SK-N-SH (cell line): ENCODE results near the gene NAA38. TPM values are rescaled to one million over a fixed set of nuclear protein-coding genes. Genes with fewer than 3 reads are reported as not detected.

Experiments used
- CTCF ChIA-PET: fragments of 300-600, 350-600 bp; formaldehyde crosslinking; extraction: SDS; loops from one replicate; lab custom pipeline; 2021; lab: Yijun Ruan, JAX
- POLR2A ChIA-PET: fragments of 350-600 bp; sonication (Branson Sonifier 250); formaldehyde crosslinking; extraction: SDS; loops from one replicate; lab custom pipeline; 2020; ENCODE audit warnings: antibody characterized with exemption, inconsistent platforms; lab: Yijun Ruan, JAX
- DNase-seq: peaks from one replicate; pipeline ENCODE4 v3.0.0; 2012
- H2AFZ ChIP-seq: fragments of 200-600 bp; sonication (generic); 2 replicates; pipeline ENCODE4 v1.8.1; 2016; ENCODE audit warnings: antibody characterized with exemption, mild to moderate bottlenecking, low read depth
- H3F3A ChIP-seq: fragments of 200-600 bp; sonication (generic); replicated peaks from 2 replicates; pipeline ENCODE3; 2016; ENCODE audit warnings: antibody characterized with exemption, mild to moderate bottlenecking; ENCODE audit not compliant: insufficient read depth
- H3K27ac ChIP-seq, 2 experiments: fragments of 200-500 bp in 1 of 2; fragments of 200-600 bp in 1 of 2; sonication (Bioruptor generic) in 1 of 2; sonication (generic), shearing (Covaris generic) in 1 of 2; 2 replicates each; pipeline versions ENCODE4 v1.5.1 to v1.6.1; 2014 to 2016; ENCODE audit warnings: low read depth in 2 of 2, inconsistent platforms in 1 of 2, low read length in 1 of 2, mild to moderate bottlenecking in 1 of 2, mixed read lengths in 1 of 2
- H3K27me3 ChIP-seq: fragments of 200-600 bp; sonication (generic), shearing (Covaris generic); 2 replicates; pipeline ENCODE4 v1.6.1; 2016; ENCODE audit warnings: mixed run types; ENCODE audit not compliant: insufficient read depth
- H3K36me3 ChIP-seq, 2 experiments: fragments of 200-500 bp in 1 of 2; fragments of 200-600 bp in 1 of 2; sonication (Bioruptor generic) in 1 of 2; sonication (generic) in 1 of 2; replicated peaks in 1 of 2; 2 replicates each; pipeline versions ENCODE3 to v1.5.1; 2014 to 2016; ENCODE audit warnings: low read length in 1 of 2, mild to moderate bottlenecking in 1 of 2; ENCODE audit not compliant: insufficient read depth in 2 of 2, control insufficient read depth in 1 of 2
- H3K4me1 ChIP-seq, 2 experiments: fragments of 200-500 bp in 1 of 2; fragments of 200-600 bp in 1 of 2; sonication (Bioruptor generic) in 1 of 2; sonication (generic), shearing (Covaris generic) in 1 of 2; 2 replicates each; pipeline versions ENCODE4 v1.5.1 to v1.6.1; 2014 to 2016; ENCODE audit warnings: low read depth in 1 of 2, low read length in 1 of 2, mixed run types in 1 of 2; ENCODE audit not compliant: insufficient read depth in 2 of 2, control insufficient read depth in 1 of 2
- H3K4me2 ChIP-seq: fragments of 200-600 bp; sonication (generic), shearing (Covaris generic); 2 replicates; pipeline ENCODE4 v1.6.1; 2017; ENCODE audit warnings: mixed run types
- H3K4me3 ChIP-seq, 2 experiments: fragments of 200-500 bp in 1 of 2; fragments of 200-600 bp in 1 of 2; sonication (Bioruptor generic) in 1 of 2; sonication (generic), shearing (Covaris generic) in 1 of 2; 2 replicates each; pipeline versions ENCODE4 v1.5.1 to v1.8.1; 2014 to 2016; ENCODE audit warnings: low read depth in 2 of 2, inconsistent platforms in 1 of 2, low read length in 1 of 2, mild to moderate bottlenecking in 1 of 2, mixed read lengths in 1 of 2, moderate library complexity in 1 of 2
- H3K79me2 ChIP-seq: fragments of 200-600 bp; sonication (generic); 2 replicates; pipeline ENCODE4 v1.8.1; 2017; ENCODE audit warnings: mild to moderate bottlenecking; ENCODE audit not compliant: insufficient read depth
- H3K9ac ChIP-seq: fragments of 200-600 bp; sonication (generic); 2 replicates; pipeline ENCODE4 v1.6.1; 2017; ENCODE audit warnings: mixed run types
- H3K9me2 ChIP-seq: fragments of 200-600 bp; sonication (generic); 2 replicates; pipeline ENCODE4 v1.6.1; 2017; ENCODE audit warnings: mixed run types
- H3K9me3 ChIP-seq: fragments of 200-600 bp; sonication (generic); 2 replicates; pipeline ENCODE4 v1.6.1; 2017; ENCODE audit warnings: mixed run types, mild to moderate bottlenecking, moderate library complexity
- H4K20me1 ChIP-seq: fragments of 200-600 bp; sonication (generic); 2 replicates; pipeline ENCODE4 v1.6.1; 2017; ENCODE audit warnings: mild to moderate bottlenecking, mixed run types; ENCODE audit not compliant: insufficient read depth
- CHD2 ChIP-seq: fragments of 150-350 bp; IDR thresholded peaks from 2 replicates; pipeline ENCODE4 v1.6.1; 2018; ENCODE audit warnings: low read length; ENCODE audit not compliant: partially characterized antibody
- EZH2phosphoT487 ChIP-seq: fragments of 200-600 bp; sonication (generic); IDR thresholded peaks from 2 replicates; pipeline ENCODE4 v1.6.1; 2017; ENCODE audit warnings: low read depth, mixed run types, mild to moderate bottlenecking, antibody characterized with exemption, moderate library complexity, borderline replicate concordance
- FOSL2 ChIP-seq: IDR thresholded peaks from 2 replicates; pipeline ENCODE4 v1.4.0; 2012; ENCODE audit warnings: low read depth, mild to moderate bottlenecking, moderate library complexity, borderline replicate concordance
- FOXJ3 ChIP-seq: sonication (generic); formaldehyde crosslinking; IDR thresholded peaks from 2 replicates; pipeline ENCODE4 v1.5.1; 2020; ENCODE audit warnings: mild to moderate bottlenecking, missing genetic modification reagents
- FOXM1 ChIP-seq: IDR thresholded peaks from 2 replicates; pipeline ENCODE4 v1.4.0; 2012; ENCODE audit warnings: low read depth, mild to moderate bottlenecking
- JUND ChIP-seq: IDR thresholded peaks from 2 replicates; pipeline ENCODE4 v1.4.0; 2012
- MEF2A ChIP-seq: IDR thresholded peaks from 2 replicates; pipeline ENCODE4 v1.4.0; 2012; ENCODE audit warnings: low read depth, borderline replicate concordance
- NFIC ChIP-seq: IDR thresholded peaks from 2 replicates; pipeline ENCODE4 v1.4.0; 2012; ENCODE audit warnings: borderline replicate concordance
- RCOR1 ChIP-seq: fragments of 150-350 bp; IDR thresholded peaks from 2 replicates; pipeline ENCODE4 v1.6.1; 2017; ENCODE audit warnings: antibody characterized with exemption, low read length
- RFX5 ChIP-seq: IDR thresholded peaks from 2 replicates; pipeline ENCODE4 v1.6.1; 2012; ENCODE audit warnings: mild to moderate bottlenecking, improper control_type of control experiment, low read length
- RXRA ChIP-seq: IDR thresholded peaks from 2 replicates; pipeline ENCODE4 v1.4.0; 2012; ENCODE audit warnings: low read depth, mild to moderate bottlenecking, borderline replicate concordance
- SMC3 ChIP-seq: IDR thresholded peaks from 2 replicates; pipeline ENCODE4 v1.6.1; 2012; ENCODE audit warnings: low read depth, low read length, improper control_type of control experiment
- TAF1 ChIP-seq: IDR thresholded peaks from 2 replicates; pipeline ENCODE4 v1.6.1; 2012; ENCODE audit warnings: low read depth, mild to moderate bottlenecking, low read length, moderate library complexity, borderline replicate concordance
- TCF12 ChIP-seq: IDR thresholded peaks from 2 replicates; pipeline ENCODE4 v1.4.0; 2012
- TEAD4 ChIP-seq: IDR thresholded peaks from 2 replicates; pipeline ENCODE4 v1.4.0; 2012; ENCODE audit warnings: mild to moderate bottlenecking, borderline replicate concordance; ENCODE audit not compliant: insufficient read depth
- YY1 ChIP-seq: IDR thresholded peaks from 2 replicates; pipeline ENCODE4 v1.4.0; 2012; ENCODE audit warnings: low read depth, mild to moderate bottlenecking
- WGBS: methylation state at CpG from one replicate; pipeline ENCODE4 v1.1.6; 2017; ENCODE audit warnings: low lambda C conversion rate; 5-methylcytosine and 5-hydroxymethylcytosine counted together
- polyA plus RNA-seq, 3 experiments: library from polyadenylated mRNA; depleted of rRNA; stranded (reverse); fragments of >200 nt; gene quantifications; 2 replicates each; pipeline ENCODE4 v1.2.3, GENCODE V29; 2012
- TF ChIP-seq, protein P1 (sequence below): fragments of 150-350 bp; IDR thresholded peaks from 2 replicates; pipeline ENCODE4 v1.6.1; 2016; ENCODE audit warnings: mild to moderate bottlenecking, low read depth, low read length
- TF ChIP-seq, protein P2 (sequence below): fragments of 150-350 bp; IDR thresholded peaks from 2 replicates; pipeline ENCODE4 v1.6.1; 2017; ENCODE audit warnings: antibody characterized with exemption, low read length, low read depth, borderline replicate concordance
- TF ChIP-seq, protein P3 (sequence below): IDR thresholded peaks from 2 replicates; pipeline ENCODE4 v1.6.1; 2012; ENCODE audit warnings: mild to moderate bottlenecking, low read depth, low read length, moderate library complexity
- TF ChIP-seq, protein P4 (sequence below): fragments of 200-600 bp; sonication (generic); IDR thresholded peaks from 2 replicates; pipeline ENCODE4 v1.6.1; 2017; ENCODE audit warnings: antibody characterized with exemption, mild to moderate bottlenecking, moderate library complexity

The NAA38 gene
- polyA plus RNA-seq, 1 of the 3 experiments (the other 2 are of a cell fraction) = 202 TPM

DNA sequence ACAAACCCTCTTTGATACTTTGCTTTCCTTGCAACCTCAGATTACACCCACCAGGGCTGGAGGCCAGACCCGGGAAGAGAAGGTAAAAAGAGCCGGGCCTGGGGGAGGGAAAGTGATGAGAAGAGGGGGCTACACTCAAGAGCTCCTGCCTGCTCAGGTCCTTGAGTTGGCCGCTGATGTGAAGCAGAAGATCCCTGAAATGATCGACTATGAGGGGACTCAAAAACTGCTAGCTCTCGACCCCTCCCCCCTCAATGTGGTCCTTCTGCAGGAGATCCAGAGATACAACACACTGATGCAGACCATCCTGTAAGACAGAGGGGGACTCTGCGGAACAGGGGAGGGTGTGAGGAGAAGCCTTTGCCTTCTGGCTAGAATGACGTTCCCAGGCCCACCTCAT, 26.1 kb downstream of the NAA38 start:
- H3K4me2 ChIP-seq = no peak overlapping the region
- POLR2A ChIA-PET = no interaction called here
- no peaks in the 10 kb centered on the region for H3K9me2 ChIP-seq
- no peak overlapping the region for H3K9ac ChIP-seq
- WGBS = 51% methylated on average over 7 of the region's 7 CpGs
- DNase-seq = no peak
- no peak overlapping the region for H2AFZ ChIP-seq
- H4K20me1 ChIP-seq = no peaks in the 10 kb centered on the region
- CTCF ChIA-PET = interaction anchor here (1.2 to 6.5 kb wide), 4 partner anchors 8 to 81 kb away, joined by 3 to 79 read pairs (median 32); no protein-coding TSS in a partner anchor
- H3K27ac ChIP-seq = no peak overlapping the region
- H3F3A ChIP-seq = peaks cover 15% of the 10 kb centered on the region
- H3K27me3 ChIP-seq = peaks cover 7% of the 10 kb centered on the region
- H3K4me3 ChIP-seq = no peak overlapping the region
- H3K4me1 ChIP-seq = peaks cover 5 to 7% of the 10 kb centered on the region in 2 experiments; a peak in 2 of 4 replicates
- no peaks in the 10 kb centered on the region for H3K9me3 ChIP-seq
- H3K36me3 ChIP-seq = no peaks in the 10 kb centered on the region
- 0 out of 2 replicates have a peak, but pooled peaks cover 2% of the 10 kb centered on the region for H3K79me2 ChIP-seq
- TF ChIP-seq, protein P1, sequence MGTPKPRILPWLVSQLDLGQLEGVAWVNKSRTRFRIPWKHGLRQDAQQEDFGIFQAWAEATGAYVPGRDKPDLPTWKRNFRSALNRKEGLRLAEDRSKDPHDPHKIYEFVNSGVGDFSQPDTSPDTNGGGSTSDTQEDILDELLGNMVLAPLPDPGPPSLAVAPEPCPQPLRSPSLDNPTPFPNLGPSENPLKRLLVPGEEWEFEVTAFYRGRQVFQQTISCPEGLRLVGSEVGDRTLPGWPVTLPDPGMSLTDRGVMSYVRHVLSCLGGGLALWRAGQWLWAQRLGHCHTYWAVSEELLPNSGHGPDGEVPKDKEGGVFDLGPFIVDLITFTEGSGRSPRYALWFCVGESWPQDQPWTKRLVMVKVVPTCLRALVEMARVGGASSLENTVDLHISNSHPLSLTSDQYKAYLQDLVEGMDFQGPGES = no peak
- TF ChIP-seq, protein P2, sequence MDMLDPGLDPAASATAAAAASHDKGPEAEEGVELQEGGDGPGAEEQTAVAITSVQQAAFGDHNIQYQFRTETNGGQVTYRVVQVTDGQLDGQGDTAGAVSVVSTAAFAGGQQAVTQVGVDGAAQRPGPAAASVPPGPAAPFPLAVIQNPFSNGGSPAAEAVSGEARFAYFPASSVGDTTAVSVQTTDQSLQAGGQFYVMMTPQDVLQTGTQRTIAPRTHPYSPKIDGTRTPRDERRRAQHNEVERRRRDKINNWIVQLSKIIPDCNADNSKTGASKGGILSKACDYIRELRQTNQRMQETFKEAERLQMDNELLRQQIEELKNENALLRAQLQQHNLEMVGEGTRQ = no peak
- TF ChIP-seq, protein P3, sequence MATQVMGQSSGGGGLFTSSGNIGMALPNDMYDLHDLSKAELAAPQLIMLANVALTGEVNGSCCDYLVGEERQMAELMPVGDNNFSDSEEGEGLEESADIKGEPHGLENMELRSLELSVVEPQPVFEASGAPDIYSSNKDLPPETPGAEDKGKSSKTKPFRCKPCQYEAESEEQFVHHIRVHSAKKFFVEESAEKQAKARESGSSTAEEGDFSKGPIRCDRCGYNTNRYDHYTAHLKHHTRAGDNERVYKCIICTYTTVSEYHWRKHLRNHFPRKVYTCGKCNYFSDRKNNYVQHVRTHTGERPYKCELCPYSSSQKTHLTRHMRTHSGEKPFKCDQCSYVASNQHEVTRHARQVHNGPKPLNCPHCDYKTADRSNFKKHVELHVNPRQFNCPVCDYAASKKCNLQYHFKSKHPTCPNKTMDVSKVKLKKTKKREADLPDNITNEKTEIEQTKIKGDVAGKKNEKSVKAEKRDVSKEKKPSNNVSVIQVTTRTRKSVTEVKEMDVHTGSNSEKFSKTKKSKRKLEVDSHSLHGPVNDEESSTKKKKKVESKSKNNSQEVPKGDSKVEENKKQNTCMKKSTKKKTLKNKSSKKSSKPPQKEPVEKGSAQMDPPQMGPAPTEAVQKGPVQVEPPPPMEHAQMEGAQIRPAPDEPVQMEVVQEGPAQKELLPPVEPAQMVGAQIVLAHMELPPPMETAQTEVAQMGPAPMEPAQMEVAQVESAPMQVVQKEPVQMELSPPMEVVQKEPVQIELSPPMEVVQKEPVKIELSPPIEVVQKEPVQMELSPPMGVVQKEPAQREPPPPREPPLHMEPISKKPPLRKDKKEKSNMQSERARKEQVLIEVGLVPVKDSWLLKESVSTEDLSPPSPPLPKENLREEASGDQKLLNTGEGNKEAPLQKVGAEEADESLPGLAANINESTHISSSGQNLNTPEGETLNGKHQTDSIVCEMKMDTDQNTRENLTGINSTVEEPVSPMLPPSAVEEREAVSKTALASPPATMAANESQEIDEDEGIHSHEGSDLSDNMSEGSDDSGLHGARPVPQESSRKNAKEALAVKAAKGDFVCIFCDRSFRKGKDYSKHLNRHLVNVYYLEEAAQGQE = no peak
- TF ChIP-seq RFX5 (no peak), FOXM1 (no peak), FOXJ3 (CRISPR knock-in tag) (no peak), RXRA (no peak), MEF2A (no peak), YY1 (no peak), TEAD4 (no peak), FOSL2 (no peak), SMC3 (no peak), TCF12 (no peak), EZH2phosphoT487 (no peak), NFIC (no peak), CHD2 (no peak), RCOR1 (no peak), JUND (no peak), TAF1 (no peak)
- TF ChIP-seq, protein P4, sequence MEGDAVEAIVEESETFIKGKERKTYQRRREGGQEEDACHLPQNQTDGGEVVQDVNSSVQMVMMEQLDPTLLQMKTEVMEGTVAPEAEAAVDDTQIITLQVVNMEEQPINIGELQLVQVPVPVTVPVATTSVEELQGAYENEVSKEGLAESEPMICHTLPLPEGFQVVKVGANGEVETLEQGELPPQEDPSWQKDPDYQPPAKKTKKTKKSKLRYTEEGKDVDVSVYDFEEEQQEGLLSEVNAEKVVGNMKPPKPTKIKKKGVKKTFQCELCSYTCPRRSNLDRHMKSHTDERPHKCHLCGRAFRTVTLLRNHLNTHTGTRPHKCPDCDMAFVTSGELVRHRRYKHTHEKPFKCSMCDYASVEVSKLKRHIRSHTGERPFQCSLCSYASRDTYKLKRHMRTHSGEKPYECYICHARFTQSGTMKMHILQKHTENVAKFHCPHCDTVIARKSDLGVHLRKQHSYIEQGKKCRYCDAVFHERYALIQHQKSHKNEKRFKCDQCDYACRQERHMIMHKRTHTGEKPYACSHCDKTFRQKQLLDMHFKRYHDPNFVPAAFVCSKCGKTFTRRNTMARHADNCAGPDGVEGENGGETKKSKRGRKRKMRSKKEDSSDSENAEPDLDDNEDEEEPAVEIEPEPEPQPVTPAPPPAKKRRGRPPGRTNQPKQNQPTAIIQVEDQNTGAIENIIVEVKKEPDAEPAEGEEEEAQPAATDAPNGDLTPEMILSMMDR = no peak
